ENCODE data around the gene CFAP97.
A peak's percentile ranks its signal among the peaks of the same experiment; 100 is the strongest.

CFAP97 gene

DNA sequence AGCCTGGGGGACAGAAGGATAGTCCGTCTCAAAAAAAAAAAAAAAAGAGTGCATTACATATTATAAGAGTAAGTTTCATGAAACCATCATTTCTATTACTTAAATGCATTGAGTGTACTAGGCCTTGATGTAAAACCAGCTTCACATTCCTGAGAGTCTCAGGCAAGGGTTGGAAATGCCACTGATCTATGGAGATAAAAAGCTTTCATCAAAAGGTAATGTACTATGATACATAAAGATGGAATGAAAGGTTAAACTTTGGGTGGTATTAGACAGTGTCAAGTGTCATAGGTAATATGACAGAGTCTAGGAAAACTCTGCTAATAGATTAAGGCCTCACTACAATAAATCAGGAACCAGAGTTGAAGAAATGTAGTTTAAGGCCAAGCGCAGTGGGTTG, 7.4 kb downstream of the CFAP97 start:
- no peak for DNase-seq

DNA sequence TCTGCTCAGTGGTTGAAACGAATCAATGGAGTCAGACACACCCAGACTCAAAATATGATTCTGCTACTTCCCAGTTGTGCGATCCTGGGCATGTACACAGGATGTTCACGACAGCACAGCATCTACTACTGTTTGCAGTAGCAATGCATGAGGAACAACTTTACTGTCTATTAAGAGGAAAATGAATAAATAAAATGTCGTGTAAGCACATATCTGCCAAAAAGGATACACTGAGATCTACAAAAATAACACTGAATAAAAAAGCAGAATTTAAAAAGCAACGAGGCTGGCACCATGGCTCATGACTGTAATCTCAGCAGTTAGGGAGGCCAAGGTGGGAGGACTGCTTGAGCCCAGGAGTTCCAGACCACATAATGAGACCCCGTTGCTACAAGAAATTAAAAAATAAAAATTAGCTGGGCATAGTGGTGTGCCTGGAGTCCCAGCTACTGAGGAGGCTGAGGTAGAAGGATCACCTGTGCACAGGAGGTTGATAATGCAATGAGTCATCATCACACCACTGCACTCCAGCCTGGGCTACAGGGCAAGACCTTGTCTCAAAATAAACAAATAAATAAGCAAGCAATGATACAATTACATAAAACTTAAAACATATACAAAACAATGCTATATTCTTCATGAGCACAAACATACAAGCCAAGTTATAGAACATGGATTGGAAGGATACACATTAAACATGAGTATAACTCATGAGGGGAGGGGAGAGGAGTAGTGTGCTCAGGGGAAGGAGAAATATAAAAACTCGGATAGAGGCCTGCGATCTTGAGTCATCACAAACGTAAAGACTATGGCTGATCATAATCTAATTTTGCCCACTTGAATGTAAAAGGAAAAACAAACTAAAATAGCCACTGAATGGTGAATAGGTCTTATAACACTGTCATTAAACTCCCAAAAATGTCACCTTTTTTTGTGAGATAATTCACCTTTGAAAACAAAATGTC, 8.6 kb downstream of the CFAP97 start:
- no peak for DNase-seq

GRCh38 chr4:185192059-185192458, 11.7 kb downstream of the CFAP97 start:
- DNase-seq = no peak

DNA sequence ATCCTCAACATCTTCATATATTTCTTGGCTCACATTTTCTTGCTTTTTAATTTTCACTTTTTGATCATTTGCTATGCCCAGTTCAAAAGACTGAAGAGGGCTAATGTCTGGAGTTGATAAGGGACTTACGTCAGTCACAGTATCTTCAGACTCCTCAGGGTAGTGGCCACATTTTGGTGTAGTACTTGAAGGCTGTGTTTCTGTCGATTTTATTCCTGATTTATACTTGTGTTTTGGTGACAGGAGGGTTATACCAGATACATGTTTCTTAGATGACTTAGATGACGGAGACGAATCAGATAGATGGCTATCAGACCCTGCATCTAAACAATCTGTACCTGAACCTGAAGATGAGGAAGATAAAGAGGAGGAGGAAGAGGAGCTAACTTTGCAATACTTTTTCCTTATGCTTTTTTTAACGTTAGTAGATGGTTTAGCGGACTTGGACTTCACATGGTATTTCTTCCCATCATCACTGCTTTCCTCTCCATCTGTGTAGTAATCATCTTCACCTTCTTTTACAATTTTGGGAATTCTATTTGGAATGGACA, 13.4 kb downstream of the CFAP97 start:
- no peak for DNase-seq

GRCh38 chr4:185189606-185190305, 14.0 kb downstream of the CFAP97 start:
- no peak for DNase-seq

DNA sequence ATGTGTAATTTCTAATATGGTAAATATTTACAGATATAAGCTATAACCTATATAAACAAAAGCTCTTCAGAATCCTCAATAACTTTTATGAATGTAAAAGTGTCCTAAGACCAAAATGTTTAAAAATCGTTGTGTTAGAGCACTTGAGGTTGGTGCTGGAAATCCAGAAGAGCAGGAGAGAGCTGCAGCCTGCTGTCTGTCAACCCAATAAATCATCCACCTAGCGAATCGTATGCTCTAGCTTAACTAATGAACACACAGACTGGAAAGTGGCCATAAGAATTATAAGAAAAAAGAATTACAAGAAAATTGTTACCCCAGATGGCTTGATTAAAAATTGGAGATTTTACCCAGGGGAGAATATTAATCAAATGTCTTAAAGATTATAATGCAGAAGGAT, 17.0 kb downstream of the CFAP97 start:
- DNase-seq = no peak

GRCh38 chr4:185183622-185184281, 20.0 kb downstream of the CFAP97 start:
- peak; percentile 60 to 96 for DNase-seq

GRCh38 chr4:185182239-185182638, 21.6 kb downstream of the CFAP97 start:
- no peak for DNase-seq

DNA sequence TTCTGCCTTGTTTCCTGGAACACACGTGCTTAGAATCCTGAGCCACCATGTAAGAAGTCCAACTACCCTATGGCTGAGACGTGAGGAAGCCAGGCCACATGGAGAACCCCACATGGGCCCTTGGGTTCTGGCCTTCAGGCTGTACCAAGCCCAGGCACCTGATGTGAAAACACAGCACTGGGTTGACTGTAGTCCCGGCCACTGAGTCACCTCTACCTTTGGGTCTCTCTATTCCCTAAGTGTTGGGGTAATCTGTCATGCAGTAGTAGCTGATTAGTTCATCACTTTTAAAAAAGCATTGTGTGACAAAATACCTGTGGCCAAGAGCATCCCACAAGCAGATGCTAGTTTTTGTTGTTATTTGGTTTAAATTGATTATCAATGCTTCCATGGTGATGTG, 24.3 kb downstream of the CFAP97 start:
- DNase-seq = no peak

DNA sequence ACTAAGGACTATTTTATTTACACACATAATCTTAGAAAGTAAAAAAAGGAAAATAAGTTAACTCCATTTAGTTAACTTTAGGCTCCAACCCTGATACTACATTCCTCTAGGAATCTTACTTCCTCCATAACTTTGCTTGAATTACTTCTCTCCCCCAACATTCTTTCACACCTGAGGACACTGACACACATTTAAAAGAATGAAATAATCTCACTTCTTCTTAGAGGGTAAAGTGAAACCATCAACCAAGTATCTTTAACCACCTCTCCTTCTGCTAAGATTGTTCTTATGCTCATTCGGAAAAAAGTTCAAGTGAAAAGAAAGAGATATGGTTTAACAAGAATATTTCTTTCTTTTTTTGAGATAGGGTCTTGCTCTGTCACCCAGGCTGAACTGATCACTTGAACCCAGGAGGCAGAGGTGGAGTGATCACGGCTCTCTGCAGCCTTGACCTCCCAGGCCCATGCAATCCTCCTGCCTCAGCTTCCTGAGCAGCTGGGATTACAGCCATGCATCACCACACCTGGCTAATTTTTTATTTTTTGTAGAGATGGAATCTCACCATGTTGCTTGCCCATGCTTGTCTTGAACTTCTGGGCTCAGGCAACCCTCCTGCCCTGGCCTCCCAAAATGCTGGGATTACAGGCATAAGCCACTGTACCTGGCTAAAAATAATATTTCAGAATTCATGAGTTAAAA, 32.3 kb downstream of the CFAP97 start:
- no peak for DNase-seq

DNA sequence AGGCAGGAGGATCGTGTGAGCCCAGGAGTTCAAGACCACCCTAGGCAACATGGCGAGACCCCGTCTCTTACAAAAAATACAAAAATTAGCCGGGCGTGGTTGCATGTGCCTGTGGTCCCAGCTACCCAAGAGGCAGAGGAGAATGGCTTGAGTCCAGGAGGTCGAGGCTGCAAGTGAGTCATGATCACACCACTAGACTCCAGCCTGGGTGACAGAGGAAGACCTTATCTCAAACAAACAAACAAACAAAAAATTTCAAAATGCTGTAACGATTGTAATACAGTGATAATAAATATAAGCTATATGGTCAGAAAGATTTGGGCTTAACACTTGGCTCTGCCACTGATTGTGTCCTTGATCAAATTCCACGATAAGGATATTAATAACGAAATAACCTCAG, 36.6 kb downstream of the CFAP97 start:
- no peak for DNase-seq

GRCh38 chr4:185165605-185166063, 38.2 kb downstream of the CFAP97 start:
- peak; percentile 14 to 27 for DNase-seq

DNA sequence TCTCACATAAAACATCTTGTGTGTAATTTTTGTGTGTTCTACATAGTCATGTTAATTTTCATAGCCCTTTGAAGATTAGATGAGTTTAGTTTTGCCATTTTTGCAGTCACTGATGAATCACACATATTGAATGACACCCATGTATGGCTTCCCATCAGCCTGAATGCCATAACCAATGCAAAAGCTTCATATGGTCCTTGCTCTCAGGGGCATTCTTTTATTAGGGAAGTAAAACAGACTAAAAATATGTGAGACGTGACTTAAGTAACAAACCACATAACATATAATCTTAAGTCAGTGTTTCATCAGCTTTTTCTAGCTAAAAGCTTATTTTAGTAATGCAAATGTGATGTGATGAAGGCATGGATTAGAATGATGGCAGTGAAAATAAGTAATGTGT, 52.5 kb downstream of the CFAP97 start:
- DNase-seq = no peak

GRCh38 chr4:185149392-185149791, 54.4 kb downstream of the CFAP97 start:
- DNase-seq = no peak

DNA sequence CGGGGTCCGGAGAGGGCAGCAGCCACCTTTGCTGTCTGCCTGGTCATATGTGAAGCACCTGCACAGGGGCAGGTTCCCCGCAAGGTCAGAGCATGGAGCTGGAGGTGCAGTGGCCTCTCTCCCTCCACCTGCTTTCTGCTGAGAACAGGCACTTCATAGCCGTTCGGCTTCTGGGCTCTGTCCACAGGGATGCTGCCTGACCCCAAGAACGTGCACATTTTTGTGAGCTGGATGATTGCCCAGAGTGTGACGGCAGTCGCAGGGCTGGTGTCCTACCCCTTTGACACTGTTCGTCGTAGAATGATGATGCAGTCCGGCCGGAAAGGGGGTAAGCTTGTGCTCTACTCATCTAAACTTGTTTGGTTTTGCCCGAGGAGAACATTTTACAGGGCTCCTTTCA, 58.2 kb downstream of the CFAP97 start:
- no peak for DNase-seq

- no peak for DNase-seq
Observed at GRCh38 chr4:185144601-185145240, 59.1 kb downstream of the CFAP97 start.

DNA sequence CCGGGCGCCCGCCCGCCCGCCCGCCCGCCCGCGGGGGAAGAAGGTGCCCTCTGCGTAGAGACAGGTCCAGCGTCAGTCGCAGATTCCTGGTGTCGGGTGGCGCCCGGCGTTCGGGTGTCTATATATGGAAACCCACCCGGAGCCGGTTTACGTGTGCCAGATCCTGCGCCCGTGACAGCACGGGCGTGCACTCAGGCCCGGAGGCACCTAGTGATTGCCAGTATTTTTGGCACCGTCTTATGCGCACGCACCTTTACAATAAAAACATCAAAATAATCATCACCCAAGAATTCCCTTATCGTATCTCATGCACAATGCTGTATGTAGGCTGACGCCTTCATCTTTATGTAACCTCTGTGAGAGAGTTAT, 60.2 kb downstream of the CFAP97 start:
- no peak for DNase-seq

DNA sequence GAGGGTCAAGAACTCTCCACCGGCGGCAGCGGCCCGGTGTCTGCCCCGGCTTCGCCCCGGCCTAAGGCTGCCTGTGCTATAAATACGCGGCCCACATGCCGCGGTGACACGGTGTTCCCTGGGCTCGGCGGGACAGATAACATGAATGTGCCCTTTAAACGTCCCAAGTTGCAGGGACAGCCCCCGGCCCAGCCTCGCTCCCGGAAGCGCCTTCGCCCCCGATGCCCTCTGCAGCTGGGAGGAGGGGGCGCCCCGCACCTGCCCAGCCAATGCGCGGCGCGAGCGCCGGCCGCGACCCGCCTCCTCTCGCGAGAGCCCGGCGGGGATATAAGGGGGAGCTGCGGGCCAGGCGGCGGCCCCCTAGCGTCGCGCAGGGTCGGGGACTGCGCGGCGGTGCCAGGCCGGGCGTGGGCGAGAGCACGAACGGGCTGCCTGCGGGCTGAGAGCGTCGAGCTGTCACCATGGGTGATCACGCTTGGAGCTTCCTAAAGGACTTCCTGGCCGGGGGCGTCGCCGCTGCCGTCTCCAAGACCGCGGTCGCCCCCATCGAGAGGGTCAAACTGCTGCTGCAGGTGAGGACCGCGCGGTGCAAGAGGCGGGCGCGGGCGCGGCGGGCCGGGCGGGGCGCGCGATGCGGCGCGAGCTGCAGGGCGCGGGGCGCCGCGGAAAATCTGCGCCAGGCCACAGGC, 60.7 kb downstream of the CFAP97 start, which contains the start of gene SLC25A4:
Gene SLC25A4 (plus strand): TSS at position 355 of the 689 bp plus-strand sequence. CDS start 107 bp downstream, at position 462.
- peak in 1 of 2 donors; percentile 22 for DNase-seq

- DNase-seq = no peak
Observed at GRCh38 chr4:185142564-185142911, 61.3 kb downstream of the CFAP97 start.

DNA sequence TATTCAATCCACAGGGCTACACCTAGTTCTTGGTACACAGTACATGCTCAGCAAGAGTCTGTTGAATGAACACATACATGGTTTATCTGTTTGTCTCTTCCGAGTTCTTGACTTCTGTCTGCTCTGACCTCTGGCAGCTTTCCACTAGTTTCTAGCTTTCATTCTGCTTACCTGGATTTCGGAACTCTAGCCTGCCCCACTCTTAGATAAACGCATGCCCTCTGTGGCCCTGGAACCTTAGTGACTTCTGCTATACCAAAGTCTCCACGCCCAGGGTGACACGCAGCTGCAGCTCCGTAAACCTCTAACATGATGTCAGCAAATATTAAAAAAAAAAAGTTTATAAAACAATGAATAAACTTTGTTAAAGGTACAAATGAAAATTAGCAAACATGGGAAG, 62.0 kb downstream of the CFAP97 start:
- no peak for DNase-seq

DNA sequence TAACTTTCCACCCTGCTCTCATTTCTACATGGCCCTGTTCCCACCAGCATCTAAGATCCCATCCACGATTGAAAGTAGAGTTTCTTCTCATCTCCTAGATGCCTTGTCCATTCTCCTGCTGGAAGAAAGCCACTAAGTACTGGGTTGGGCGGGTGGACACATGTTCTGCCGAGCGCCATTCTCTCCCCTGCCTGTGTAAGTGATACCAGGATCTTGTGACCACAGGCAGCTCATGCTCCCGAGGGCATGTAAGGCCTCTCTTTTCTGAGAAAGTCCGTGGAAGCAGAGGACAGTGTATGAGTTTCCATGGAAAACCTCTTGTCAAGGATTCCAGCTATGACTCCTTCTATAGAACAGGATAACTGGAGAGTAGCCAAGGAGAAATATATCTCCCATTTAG, 64.1 kb downstream of the CFAP97 start:
- no peak for DNase-seq
